Measurements from ENCODE around the gene C10orf71. TPM values are rescaled to one million over a fixed set of nuclear protein-coding genes. Genes with fewer than 3 reads are reported as not detected.

The C10orf71 gene
- polyA plus RNA-seq, 4 donors = under 0.01 to 0.16 TPM; not detected in 2

DNA sequence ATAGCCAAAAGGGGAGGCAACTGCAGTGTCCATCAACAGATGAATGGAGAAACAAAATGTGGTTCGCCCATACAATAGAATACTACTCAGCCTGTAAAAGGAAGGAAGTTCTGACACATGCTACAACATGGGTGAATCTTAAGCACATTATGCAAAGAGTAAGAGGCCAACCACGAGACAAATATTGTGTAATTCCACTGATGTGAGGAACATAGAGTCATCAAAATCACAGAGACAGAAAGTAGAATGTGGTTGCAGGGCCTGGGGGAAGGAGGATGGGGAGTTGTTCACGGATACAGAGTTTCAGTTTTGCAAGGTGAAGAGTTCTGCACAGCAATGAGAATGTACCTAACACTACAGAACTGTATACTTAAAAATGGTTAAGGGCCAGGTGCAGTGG, 13.7 kb upstream of the C10orf71 start:
- Histone ChIP-seq H3K36me3 (ENCODE audit: control insufficient read depth in 3 of 3, insufficient read depth in 2 of 3, low read depth in 1 of 3, low read length in 3 of 3) (no peaks in the 10 kb centered on the region), H3K4me1 (ENCODE audit: control insufficient read depth in 3 of 3, insufficient read depth in 2 of 3, low read depth in 1 of 3, low read length in 2 of 3) (no peaks in the 10 kb centered on the region), H3K4me3 (ENCODE audit: low read depth in 1 of 3, low read length in 3 of 3) (no peak overlapping the region), H3K27ac (ENCODE audit: low read depth in 1 of 3, low read length in 2 of 3) (no peak overlapping the region), H3K27me3 (ENCODE audit: control insufficient read depth in 3 of 3, insufficient read depth in 3 of 3, low read length in 3 of 3) (peaks cover 0 to 5% (median 0%) of the 10 kb centered on the region in 3 donors), H3K9me3 (ENCODE audit: control insufficient read depth in 2 of 2, insufficient read depth in 1 of 2, low read depth in 1 of 2, low read length in 1 of 2) (no peaks in the 10 kb centered on the region)
- WGBS, 3 donors = 70 to 72% (median 71%) methylated on average over 3 of the region's 3 CpGs
- FAIRE-seq (no peak), DNase-seq (no peak)

- 74 to 81% (median 75%) methylated on average over 4 of the region's 4 CpGs for WGBS, 3 donors
- no peaks in the 10 kb centered on the region for H3K9me3 ChIP-seq (ENCODE audit: control insufficient read depth in 2 of 2, insufficient read depth in 1 of 2, low read depth in 1 of 2, low read length in 1 of 2)
- no peak for FAIRE-seq
- no peak overlapping the region for H3K4me3 ChIP-seq (ENCODE audit: low read depth in 1 of 3, low read length in 3 of 3)
- DNase-seq = no peak
- H3K27ac ChIP-seq (ENCODE audit: low read depth in 1 of 3, low read length in 2 of 3) = no peak overlapping the region
- H3K36me3 ChIP-seq (ENCODE audit: control insufficient read depth in 3 of 3, insufficient read depth in 2 of 3, low read depth in 1 of 3, low read length in 3 of 3) = no peaks in the 10 kb centered on the region
- no peaks in the 10 kb centered on the region for H3K4me1 ChIP-seq (ENCODE audit: control insufficient read depth in 3 of 3, insufficient read depth in 2 of 3, low read depth in 1 of 3, low read length in 2 of 3)
- no peaks in the 10 kb centered on the region for H3K27me3 ChIP-seq (ENCODE audit: control insufficient read depth in 3 of 3, insufficient read depth in 3 of 3, low read length in 3 of 3)
These were observed 12.3 kb upstream of the C10orf71 start for GRCh38 chr10:49286686-49287085.

DNA sequence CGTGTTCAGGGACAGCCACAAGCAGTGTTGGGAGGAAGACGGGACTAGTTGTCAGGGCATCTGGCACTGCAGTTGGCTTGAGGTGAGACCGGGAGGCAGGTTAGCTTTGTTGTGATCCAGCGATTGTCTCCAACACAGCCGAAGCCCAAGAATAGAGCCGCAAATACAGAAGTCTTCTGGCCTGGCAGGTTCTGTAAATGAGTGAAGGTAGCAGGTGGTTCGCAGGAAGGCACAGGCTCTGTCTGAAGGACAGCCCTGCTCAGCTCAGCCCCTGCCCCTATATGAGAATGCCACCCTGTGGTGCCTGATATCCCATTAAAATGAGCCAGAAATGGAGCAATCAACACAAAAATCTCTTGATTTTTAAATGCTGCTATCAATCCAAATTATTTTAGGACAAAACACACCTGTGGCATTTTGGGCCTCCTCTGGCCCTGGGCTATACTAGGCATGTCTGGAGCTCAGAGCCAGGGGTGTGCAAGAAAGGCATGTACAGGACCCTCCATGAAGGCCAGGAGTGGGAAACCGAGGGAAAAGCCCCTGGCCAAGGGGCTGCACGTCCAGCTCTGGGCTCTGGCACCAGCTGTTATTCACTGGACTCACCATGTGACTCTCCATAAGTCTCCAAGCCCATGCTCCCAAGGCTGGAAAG, 11.2 kb upstream of the C10orf71 start:
- 78 to 87% (median 85%) methylated on average over 8 to 9 of the region's 9 CpGs for WGBS, 3 donors
- no peaks in the 10 kb centered on the region for H3K4me1 ChIP-seq (ENCODE audit: control insufficient read depth in 3 of 3, insufficient read depth in 2 of 3, low read depth in 1 of 3, low read length in 2 of 3)
- no peak for FAIRE-seq
- no peaks in the 10 kb centered on the region for H3K36me3 ChIP-seq (ENCODE audit: control insufficient read depth in 3 of 3, insufficient read depth in 2 of 3, low read depth in 1 of 3, low read length in 3 of 3)
- no peak overlapping the region for H3K27ac ChIP-seq (ENCODE audit: low read depth in 1 of 3, low read length in 2 of 3)
- no peak overlapping the region for H3K4me3 ChIP-seq (ENCODE audit: low read depth in 1 of 3, low read length in 3 of 3)
- no peaks in the 10 kb centered on the region for H3K27me3 ChIP-seq (ENCODE audit: control insufficient read depth in 3 of 3, insufficient read depth in 3 of 3, low read length in 3 of 3)
- DNase-seq = no peak
- no peaks in the 10 kb centered on the region for H3K9me3 ChIP-seq (ENCODE audit: control insufficient read depth in 2 of 2, insufficient read depth in 1 of 2, low read depth in 1 of 2, low read length in 1 of 2)

DNA sequence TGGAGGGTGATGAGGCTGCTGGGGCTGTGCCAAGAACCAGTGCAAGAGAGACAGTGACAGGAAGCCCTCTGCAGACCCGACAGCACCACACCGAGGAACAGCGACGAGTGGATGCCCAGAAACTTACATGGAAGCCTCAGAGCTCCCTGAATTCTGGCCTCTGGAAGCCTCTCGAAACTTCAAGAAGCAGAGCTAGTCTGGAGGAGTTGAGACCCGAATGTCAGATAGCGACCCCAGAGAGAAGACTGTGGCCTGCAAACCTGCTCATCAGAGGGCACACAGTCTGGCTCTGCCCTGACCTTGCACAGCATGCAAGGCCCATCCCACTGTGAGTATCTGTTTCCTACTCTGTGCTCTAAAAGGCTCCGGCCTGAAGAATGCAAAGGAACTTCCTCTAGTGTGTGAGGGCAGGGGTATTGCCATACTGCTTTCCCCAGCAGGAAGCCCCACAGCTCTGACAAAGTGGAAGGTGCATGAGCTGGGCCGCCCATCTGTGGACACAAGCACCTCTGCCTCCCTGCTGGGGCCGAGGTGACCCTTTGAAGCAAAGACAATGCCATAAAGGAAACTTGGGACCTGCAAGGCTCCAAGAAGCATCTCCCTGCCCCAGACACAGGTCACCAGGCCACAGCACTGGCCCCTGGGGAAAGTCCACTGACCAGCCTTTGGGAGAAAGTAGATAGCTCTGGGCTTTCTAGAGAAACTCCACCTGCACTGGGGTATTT, 10.5 kb upstream of the C10orf71 start:
- H3K36me3 ChIP-seq (ENCODE audit: control insufficient read depth in 3 of 3, insufficient read depth in 2 of 3, low read depth in 1 of 3, low read length in 3 of 3) = no peaks in the 10 kb centered on the region
- H3K4me1 ChIP-seq (ENCODE audit: control insufficient read depth in 3 of 3, insufficient read depth in 2 of 3, low read depth in 1 of 3, low read length in 2 of 3) = no peaks in the 10 kb centered on the region
- 76 to 80% (median 76%) methylated on average over 10 of the region's 10 CpGs for WGBS, 3 donors
- no peaks in the 10 kb centered on the region for H3K27me3 ChIP-seq (ENCODE audit: control insufficient read depth in 3 of 3, insufficient read depth in 3 of 3, low read length in 3 of 3)
- H3K4me3 ChIP-seq (ENCODE audit: low read depth in 1 of 3, low read length in 3 of 3) = no peak overlapping the region
- FAIRE-seq (no peak), DNase-seq (no peak)
- no peak overlapping the region for H3K27ac ChIP-seq (ENCODE audit: low read depth in 1 of 3, low read length in 2 of 3)
- no peaks in the 10 kb centered on the region for H3K9me3 ChIP-seq (ENCODE audit: control insufficient read depth in 2 of 2, insufficient read depth in 1 of 2, low read depth in 1 of 2, low read length in 1 of 2)

GRCh38 chr10:49289480-49289879, 9.5 kb upstream of the C10orf71 start:
- Histone ChIP-seq H3K27me3 (ENCODE audit: control insufficient read depth in 3 of 3, insufficient read depth in 3 of 3, low read length in 3 of 3) (no peaks in the 10 kb centered on the region), H3K4me3 (ENCODE audit: low read depth in 1 of 3, low read length in 3 of 3) (no peak overlapping the region), H3K27ac (ENCODE audit: low read depth in 1 of 3, low read length in 2 of 3) (no peak overlapping the region), H3K9me3 (ENCODE audit: control insufficient read depth in 2 of 2, insufficient read depth in 1 of 2, low read depth in 1 of 2, low read length in 1 of 2) (no peaks in the 10 kb centered on the region), H3K4me1 (ENCODE audit: control insufficient read depth in 3 of 3, insufficient read depth in 2 of 3, low read depth in 1 of 3, low read length in 2 of 3) (no peaks in the 10 kb centered on the region), H3K36me3 (ENCODE audit: control insufficient read depth in 3 of 3, insufficient read depth in 2 of 3, low read depth in 1 of 3, low read length in 3 of 3) (no peaks in the 10 kb centered on the region)
- FAIRE-seq (no peak), DNase-seq (no peak)
- 27 to 54% (median 43%) methylated on average over 4 of the region's 4 CpGs for WGBS, 3 donors

GRCh38 chr10:49290131-49290530, 8.8 kb upstream of the C10orf71 start:
- Histone ChIP-seq H3K4me1 (ENCODE audit: control insufficient read depth in 3 of 3, insufficient read depth in 2 of 3, low read depth in 1 of 3, low read length in 2 of 3) (no peaks in the 10 kb centered on the region), H3K36me3 (ENCODE audit: control insufficient read depth in 3 of 3, insufficient read depth in 2 of 3, low read depth in 1 of 3, low read length in 3 of 3) (no peaks in the 10 kb centered on the region), H3K4me3 (ENCODE audit: low read depth in 1 of 3, low read length in 3 of 3) (no peak overlapping the region), H3K27ac (ENCODE audit: low read depth in 1 of 3, low read length in 2 of 3) (no peak overlapping the region), H3K9me3 (ENCODE audit: control insufficient read depth in 2 of 2, insufficient read depth in 1 of 2, low read depth in 1 of 2, low read length in 1 of 2) (no peaks in the 10 kb centered on the region), H3K27me3 (ENCODE audit: control insufficient read depth in 3 of 3, insufficient read depth in 3 of 3, low read length in 3 of 3) (no peaks in the 10 kb centered on the region)
- DNase-seq = no peak
- WGBS, 3 donors = 47 to 67% (median 62%) methylated on average over 1 of the region's 1 CpG
- FAIRE-seq = no peak

DNA sequence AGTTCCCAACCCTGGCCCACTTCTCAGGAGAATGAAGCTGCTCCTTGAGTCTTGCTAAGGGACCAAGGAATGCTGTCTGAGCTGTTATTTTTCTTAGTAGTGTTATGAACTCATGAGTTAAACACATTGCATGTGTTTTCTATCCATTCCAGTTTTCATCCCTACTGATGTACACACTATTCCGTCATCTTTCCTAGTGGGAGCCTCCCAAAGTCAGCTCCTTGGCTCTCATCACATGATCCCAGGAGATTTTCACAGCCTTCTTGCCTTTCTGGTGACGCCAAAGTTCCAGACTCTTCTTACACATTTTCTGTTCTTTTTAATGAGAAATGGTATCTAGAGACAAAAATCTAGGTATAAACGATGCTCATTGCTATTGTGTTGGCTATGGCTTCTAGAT, 8.4 kb upstream of the C10orf71 start:
- no peak for DNase-seq
- no peaks in the 10 kb centered on the region for H3K9me3 ChIP-seq (ENCODE audit: control insufficient read depth in 2 of 2, insufficient read depth in 1 of 2, low read depth in 1 of 2, low read length in 1 of 2)
- H3K36me3 ChIP-seq (ENCODE audit: control insufficient read depth in 3 of 3, insufficient read depth in 2 of 3, low read depth in 1 of 3, low read length in 3 of 3) = no peaks in the 10 kb centered on the region
- no peak overlapping the region for H3K4me3 ChIP-seq (ENCODE audit: low read depth in 1 of 3, low read length in 3 of 3)
- no peak overlapping the region for H3K27ac ChIP-seq (ENCODE audit: low read depth in 1 of 3, low read length in 2 of 3)
- H3K4me1 ChIP-seq (ENCODE audit: control insufficient read depth in 3 of 3, insufficient read depth in 2 of 3, low read depth in 1 of 3, low read length in 2 of 3) = no peaks in the 10 kb centered on the region
- 75 to 78% (median 77%) methylated on average over 3 of the region's 3 CpGs for WGBS, 3 donors
- FAIRE-seq = no peak
- H3K27me3 ChIP-seq (ENCODE audit: control insufficient read depth in 3 of 3, insufficient read depth in 3 of 3, low read length in 3 of 3) = no peaks in the 10 kb centered on the region

GRCh38 chr10:49292565-49293207, 6.3 kb upstream of the C10orf71 start:
- no peaks in the 10 kb centered on the region for H3K4me1 ChIP-seq (ENCODE audit: control insufficient read depth in 3 of 3, insufficient read depth in 2 of 3, low read depth in 1 of 3, low read length in 2 of 3)
- H3K36me3 ChIP-seq (ENCODE audit: control insufficient read depth in 3 of 3, insufficient read depth in 2 of 3, low read depth in 1 of 3, low read length in 3 of 3) = no peaks in the 10 kb centered on the region
- DNase-seq = no peak
- H3K27me3 ChIP-seq (ENCODE audit: control insufficient read depth in 3 of 3, insufficient read depth in 3 of 3, low read length in 3 of 3) = peaks cover 0 to 7% (median 0%) of the 10 kb centered on the region in 3 donors
- H3K27ac ChIP-seq (ENCODE audit: low read depth in 1 of 3, low read length in 2 of 3) = no peak overlapping the region
- 72 to 80% (median 76%) methylated on average over 6 of the region's 6 CpGs for WGBS, 3 donors
- H3K9me3 ChIP-seq (ENCODE audit: control insufficient read depth in 2 of 2, insufficient read depth in 1 of 2, low read depth in 1 of 2, low read length in 1 of 2) = no peaks in the 10 kb centered on the region
- no peak for FAIRE-seq
- no peak overlapping the region for H3K4me3 ChIP-seq (ENCODE audit: low read depth in 1 of 3, low read length in 3 of 3)
